ENCODE results near the gene SPTLC3. TPM values are rescaled to one million over a fixed set of nuclear protein-coding genes. Genes with fewer than 3 reads are reported as not detected.

The SPTLC3 gene
- total and polyA plus RNA-seq, 2 of the 13 experiments (the other 11 are each of a cell fraction or from before 2014, with no cell fraction given) = 20.5 to 95.6 TPM

GRCh38 chr20:13130061-13130706 lies 121.4 kb downstream of the SPTLC3 start (continued):
- TF ChIP-seq FOXP4 (CRISPR knock-in tag; IDR thresholded peaks at IDR 0.05) = peak; percentile 25; the same call in 1 of the 2 replicates
- no peak for TF ChIP-seq ATF4 (CRISPR knock-in tag; IDR thresholded peaks at IDR 0.05)
- no peak for TF ChIP-seq FOXP1 (IDR thresholded peaks at IDR 0.05)
- TF ChIP-seq FOXP1 (CRISPR knock-in tag; IDR thresholded peaks at IDR 0.05) = peak; percentile 35; the same call in 1 of the 2 replicates
- no peak for TF ChIP-seq HNF1A (IDR thresholded peaks at IDR 0.05; ENCODE audit: low read depth)
- TF ChIP-seq HNF1A (CRISPR knock-in tag; IDR thresholded peaks at IDR 0.05; ENCODE audit: borderline replicate concordance) = peak; percentile 62; the same call in 1 of the 2 replicates
- TF ChIP-seq ZNF562 (CRISPR knock-in tag; IDR thresholded peaks at IDR 0.05; ENCODE audit: borderline replicate concordance) = no peak
- TF ChIP-seq HNF4A (CRISPR knock-in tag; IDR thresholded peaks at IDR 0.05) = peak; percentile 78
- peak; percentile 90 for TF ChIP-seq TCF7 (IDR thresholded peaks at IDR 0.05; ENCODE audit: low read depth)
- no peak for TF ChIP-seq ZBTB8A (CRISPR knock-in tag; IDR thresholded peaks at IDR 0.05; ENCODE audit: borderline replicate concordance, low read depth)
- no peak for TF ChIP-seq DNMT3B (CRISPR knock-in tag; conservative IDR thresholded peaks at IDR 0.05)
- 0 out of 2 replicates have a peak, but pooled peaks have one; percentile 30 for TF ChIP-seq ZNF331 (CRISPR knock-in tag; IDR thresholded peaks at IDR 0.05)
- no peak for TF ChIP-seq KDM2A (CRISPR knock-in tag; IDR thresholded peaks at IDR 0.05; ENCODE audit: borderline replicate concordance, low read depth)
- TF ChIP-seq ZNF784 (CRISPR knock-in tag; IDR thresholded peaks at IDR 0.05; ENCODE audit: borderline replicate concordance) = no peak
- peak; percentile 45; the same call in 1 of the 2 replicates for TF ChIP-seq NCOR1 (IDR thresholded peaks at IDR 0.05; ENCODE audit: borderline replicate concordance, low read length)
- TF ChIP-seq ZNF354B (CRISPR knock-in tag; IDR thresholded peaks at IDR 0.05) = no peak
- TF ChIP-seq TAF1 (CRISPR knock-in tag; IDR thresholded peaks at IDR 0.05) = no peak
- TF ChIP-seq ZNF768 (CRISPR knock-in tag; IDR thresholded peaks at IDR 0.05) = no peak
- 0 out of 2 replicates have a peak, but pooled peaks have one; percentile 65 for TF ChIP-seq ZBTB34 (CRISPR knock-in tag; IDR thresholded peaks at IDR 0.05)
- peak; percentile 50; the same call in 1 of the 2 replicates for TF ChIP-seq NR2F6 (IDR thresholded peaks at IDR 0.05)
- TF ChIP-seq NR2F6 (CRISPR knock-in tag; IDR thresholded peaks at IDR 0.05) = no peak
- TF ChIP-seq SNAPC2 (CRISPR knock-in tag; IDR thresholded peaks at IDR 0.05) = peak; percentile 68; the same call in 1 of the 2 replicates
